GM12878 (cell line): ENCODE data around the gene PTPRF. TPM values are rescaled to one million over a fixed set of nuclear protein-coding genes. Genes with fewer than 3 reads are reported as not detected.

Source experiments
- ATAC-seq: fragments of 200-7000 bp; cut with Tn5 transposase; 3 replicates; pipeline ENCODE4 v1.9.1; 2020; ENCODE audit warnings: mild to moderate bottlenecking, moderate library complexity
- BruUV-seq: library from RNA; stranded (reverse); fragments of 400-500 nt; replicated peaks from 2 replicates; lab custom pipeline; 2021; lab: Mats Ljungman, UMichigan
- CTCF ChIA-PET: fragments of 300-600 bp; sonication (Branson Sonifier 250); formaldehyde crosslinking; extraction: SDS; loops from one replicate; lab custom pipeline; 2021; ENCODE audit warnings: inconsistent platforms; lab: Yijun Ruan, JAX
- POLR2A ChIA-PET: fragments of 350-600 bp; formaldehyde crosslinking; extraction: SDS; loops from one replicate; lab custom pipeline; 2021; ENCODE audit warnings: inconsistent platforms; lab: Charles Lee
- RAD21 ChIA-PET: fragments of 300-600 bp; sonication (Branson Sonifier 250); formaldehyde crosslinking; loops from one replicate; lab custom pipeline; 2023; ENCODE audit warnings: antibody characterized with exemption; ENCODE audit not compliant: unreplicated experiment; lab: Charles Lee
- SMC1A ChIA-PET: fragments of 300-600 bp; sonication (Branson Sonifier 250); formaldehyde crosslinking; loops from one replicate; lab custom pipeline; 2023; ENCODE audit not compliant: unreplicated experiment, uncharacterized antibody; lab: Charles Lee
- DNase-seq: peaks from one replicate; pipeline ENCODE4 v3.0.0-alpha.2; 2011; ENCODE audit warnings: low read depth, low spot score
- FAIRE-seq: peaks from 3 replicates; lab custom pipeline; 2011; peaks lifted over from hg19 to GRCh38; lab: Jason Lieb, UNC
- H2AFZ ChIP-seq: 2 replicates; pipeline ENCODE4 v1.6.0; 2011; ENCODE audit warnings: low read depth, low read length, control low read depth; ENCODE audit not compliant: control insufficient read depth
- H3K27ac ChIP-seq: 2 replicates; pipeline ENCODE4 v1.5.1; 2011; ENCODE audit warnings: control low read depth; ENCODE audit not compliant: control insufficient read depth, insufficient read depth
- H3K27me3 ChIP-seq, 2 experiments: replicated peaks in 1 of 2; 2 replicates each; pipeline versions ENCODE4 v1.6.0 to v1.6.1; 2011; ENCODE audit warnings: low read length in 1 of 2; ENCODE audit not compliant: control insufficient read depth in 2 of 2, insufficient read depth in 2 of 2
- H3K36me3 ChIP-seq, 2 experiments: 2 replicates each; pipeline ENCODE4 v1.5.1; 2011; ENCODE audit warnings: low read length in 1 of 2; ENCODE audit not compliant: control insufficient read depth in 2 of 2, insufficient read depth in 2 of 2
- H3K4me1 ChIP-seq: 2 replicates; pipeline ENCODE4 v1.6.1; 2011; ENCODE audit warnings: mild to moderate bottlenecking, low read length, moderate library complexity, mixed read lengths; ENCODE audit not compliant: control insufficient read depth, insufficient read depth
- H3K4me2 ChIP-seq: 2 replicates; pipeline ENCODE4 v1.6.0; 2011; ENCODE audit warnings: control low read depth; ENCODE audit not compliant: control insufficient read depth, insufficient read depth
- H3K4me3 ChIP-seq: fragments of 200-600 bp; sonication (generic); 2 replicates; pipeline ENCODE4 v1.5.1; 2016
- H3K79me2 ChIP-seq: 2 replicates; pipeline ENCODE4 v1.6.0; 2011; ENCODE audit warnings: low read length; ENCODE audit not compliant: control insufficient read depth, insufficient read depth
- H3K9ac ChIP-seq: 2 replicates; pipeline ENCODE4 v1.8.0; 2011; ENCODE audit warnings: low read length, control low read depth, mixed read lengths; ENCODE audit not compliant: control insufficient read depth, insufficient read depth
- H3K9me3 ChIP-seq: replicated peaks from 3 replicates; pipeline ENCODE4 v1.5.1; 2011; ENCODE audit warnings: mild to moderate bottlenecking, low read length; ENCODE audit not compliant: control insufficient read depth, insufficient read depth
- H4K20me1 ChIP-seq: 2 replicates; pipeline ENCODE4 v1.6.0; 2011; ENCODE audit not compliant: control insufficient read depth, insufficient read depth
- CBFB ChIP-seq: IDR thresholded peaks from 2 replicates; pipeline ENCODE4 v1.6.1; 2016; ENCODE audit warnings: antibody characterized with exemption, low read depth
- CHD2 ChIP-seq: IDR thresholded peaks from 2 replicates; pipeline ENCODE4 v1.6.1; 2011; ENCODE audit warnings: low read depth, low read length, improper control_type of control experiment, borderline replicate concordance
- JUNB ChIP-seq: IDR thresholded peaks from 2 replicates; pipeline ENCODE4 v1.6.1; 2016; ENCODE audit warnings: antibody characterized with exemption, mild to moderate bottlenecking
- MEF2B ChIP-seq: fragments of 450-650 bp; IDR thresholded peaks from 2 replicates; pipeline ENCODE4 v1.6.1; 2018; ENCODE audit warnings: mild to moderate bottlenecking, moderate library complexity; ENCODE audit not compliant: partially characterized antibody, poor library complexity, severe bottlenecking
- MTA3 ChIP-seq: IDR thresholded peaks from 2 replicates; pipeline ENCODE4 v1.6.1; 2012; ENCODE audit warnings: low read length, inconsistent platforms, borderline replicate concordance
- NR2C1 ChIP-seq: fragments of 450-650 bp; IDR thresholded peaks from 2 replicates; pipeline ENCODE4 v1.6.1; 2017; ENCODE audit warnings: antibody characterized with exemption, mild to moderate bottlenecking, moderate library complexity
- SUZ12 ChIP-seq: fragments of 200-600 bp; sonication (generic); IDR thresholded peaks from one replicate; pipeline ENCODE4 v1.6.1; 2018; ENCODE audit warnings: antibody characterized with exemption, mild to moderate bottlenecking; ENCODE audit not compliant: unreplicated experiment
- USF2 ChIP-seq: IDR thresholded peaks from 2 replicates; pipeline ENCODE4 v1.6.1; 2011; ENCODE audit warnings: low read depth, low read length, improper control_type of control experiment, borderline replicate concordance
- ZBTB11 ChIP-seq: fragments of 450-650 bp; formaldehyde crosslinking; IDR thresholded peaks from 2 replicates; pipeline ENCODE4 v1.5.0; 2022; ENCODE audit warnings: mild to moderate bottlenecking, missing genetic modification characterization
- ZNF274 ChIP-seq: IDR thresholded peaks from one replicate; pipeline ENCODE4 v1.8.0; 2011; ENCODE audit not compliant: insufficient read length, insufficient read depth
- ZNF384 ChIP-seq: IDR thresholded peaks from 2 replicates; pipeline ENCODE4 v1.6.1; 2012; ENCODE audit warnings: low read depth, mild to moderate bottlenecking, low read length, improper control_type of control experiment, borderline replicate concordance
- WGBS: methylation state at CpG from one replicate; pipeline ENCODE4 v1.1.6; 2016; ENCODE audit warnings: low lambda C conversion rate; ENCODE audit not compliant: insufficient replicate concordance, insufficient coverage; ENCODE audit errors: missing lambda C conversion rate; 5-methylcytosine and 5-hydroxymethylcytosine counted together
- in situ Hi-C: fragments of 300-500 bp; cut with MboI; formaldehyde crosslinking; loops from 9 replicates; pipeline ENCODE4 v1.14.3; 2018; ENCODE audit warnings: mixed read lengths
- intact Hi-C: fragments of 100-400 bp; cut with micrococcal nuclease; formaldehyde crosslinking; loops from one replicate; pipeline ENCODE4 v1.14.2; 2022; ENCODE audit not compliant: unreplicated experiment
- polyA plus RNA-seq, 11 experiments: library from polyadenylated mRNA; depleted of rRNA in 4 of 11; unstranded in 6 of 11; stranded (reverse) in 5 of 11; fragments of >200 nt; fragmentation: Nextera tagmentation in 4 of 11; fragmentation: Illumina TruSeq in 1 of 11; extraction: Ambion mirVana in 4 of 11; extraction: Trizol in 1 of 11; gene quantifications; 1 replicate in 1 of 11; 2 replicates in 10 of 11; pipeline versions ENCODE4 v1.2.1 to v1.2.3, GENCODE V29; 2011 to 2016; ENCODE audit warnings: inconsistent platforms in 2 of 11, missing spikeins in 2 of 11, low read depth in 1 of 11
- total RNA-seq, 4 experiments: library from RNA; depleted of rRNA in 3 of 4; stranded (reverse); fragments of >200 nt in 3 of 4; fragmentation: Illumina TruSeq in 1 of 4; extraction: Trizol in 1 of 4; gene quantifications; 2 replicates each; pipeline versions ENCODE4 v1.2.1 to v1.2.3, GENCODE V29; 2013 to 2021
- TF ChIP-seq, protein P1 (sequence below): fragments of 450-650 bp; IDR thresholded peaks from 2 replicates; pipeline ENCODE4 v1.6.1; 2017; ENCODE audit warnings: borderline replicate concordance

PTPRF gene
- total and polyA plus RNA-seq, 10 of the 15 experiments (the other 5 are each of a cell fraction or from before 2014, with no cell fraction given), result 0.04 to 2.6 (median 0.32) TPM

DNA sequence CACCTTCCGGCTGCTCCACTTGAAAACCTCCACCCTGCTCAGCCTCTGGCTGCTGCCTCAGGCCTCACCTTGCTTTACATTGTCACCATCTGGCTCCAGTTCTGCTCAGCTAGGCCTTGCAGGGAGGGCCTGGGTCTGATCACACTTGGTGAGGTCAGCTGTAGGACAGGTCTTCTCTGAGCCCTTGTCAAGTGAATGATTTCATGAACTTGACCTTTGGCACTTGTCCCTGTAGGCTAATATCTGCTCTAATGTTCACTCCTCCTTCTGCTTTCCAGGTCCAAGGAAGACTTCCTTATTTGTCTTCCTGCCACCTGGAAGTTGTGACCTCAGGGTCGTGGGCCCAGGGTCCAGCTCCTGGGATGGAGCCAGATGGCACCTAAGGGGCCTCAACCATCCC, 41.4 kb downstream of the PTPRF start:
- ATAC-seq (no peak), DNase-seq (no peak), FAIRE-seq (no peak)
- no TSS peak for BruUV-seq
- TF ChIP-seq NR2C1, result no peak
- no peak for TF ChIP-seq CHD2
- TF ChIP-seq ZNF274, result no peak
- in situ Hi-C loops, result no loop called here
- Histone ChIP-seq H4K20me1 (no peaks in the 10 kb centered on the region), H3K9me3 (no peaks in the 10 kb centered on the region), H3K9ac (no peak overlapping the region), H3K27ac (no peak overlapping the region), H3K27me3 (no peaks in the 10 kb centered on the region), H3K4me2 (no peak overlapping the region), H3K79me2 (no peaks in the 10 kb centered on the region), H2AFZ (no peak overlapping the region), H3K4me1 (peaks cover 3% of the 10 kb centered on the region; the same call in 1 of the 2 replicates), H3K36me3 (no peaks in the 10 kb centered on the region), H3K4me3 (no peak overlapping the region)
- 35% methylated on average over 2 of the region's 2 CpGs for WGBS
- RAD21 ChIA-PET, result no interaction called here
- POLR2A ChIA-PET, result no interaction called here
- CTCF ChIA-PET, result interaction anchor here (1.7 kb wide), 2 partner anchors 18 to 363 kb away, joined by 5 to 6 read pairs; no protein-coding TSS in a partner anchor
- intact Hi-C loops, result no loop called here
- SMC1A ChIA-PET, result interaction anchor here (0.6 to 1.0 kb wide), 2 partner anchors 8 to 11 kb away, joined by 3 read pairs; no protein-coding TSS in a partner anchor

DNA sequence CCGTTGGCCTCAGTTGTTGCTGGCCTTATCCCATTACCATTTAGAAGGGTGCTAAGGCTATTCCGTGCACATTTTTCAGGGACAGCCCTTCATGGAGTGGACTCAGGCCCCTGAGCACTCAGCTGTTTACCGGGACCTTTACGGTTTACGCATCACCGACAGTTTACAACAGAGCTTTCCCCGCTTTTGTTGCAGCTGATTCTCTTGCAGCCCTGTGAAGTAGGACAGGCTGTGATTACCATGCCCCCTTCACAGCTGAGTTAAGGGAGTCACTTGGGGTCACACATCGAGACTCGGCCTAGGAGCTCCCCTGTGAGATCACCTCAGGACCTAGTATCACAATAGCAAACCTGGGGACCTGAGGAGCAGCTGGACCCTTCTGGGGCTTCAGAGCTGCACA, 41.9 kb downstream of the PTPRF start:
- Histone ChIP-seq H3K9me3 (no peaks in the 10 kb centered on the region), H3K4me1 (peaks cover 3% of the 10 kb centered on the region; the same call in 1 of the 2 replicates), H3K4me3 (no peak overlapping the region), H3K4me2 (no peak overlapping the region), H3K27ac (no peak overlapping the region), H3K36me3 (no peaks in the 10 kb centered on the region), H3K9ac (no peak overlapping the region), H3K27me3 (no peaks in the 10 kb centered on the region), H4K20me1 (no peaks in the 10 kb centered on the region), H3K79me2 (no peaks in the 10 kb centered on the region), H2AFZ (no peak overlapping the region)
- no TSS peak for BruUV-seq
- DNase-seq (no peak), FAIRE-seq (no peak), ATAC-seq (no peak)
- intact Hi-C loops, result no loop called here
- ChIA-PET SMC1A (interaction anchor here (0.5 to 0.6 kb wide), 2 partner anchors 10 to 457 kb away, joined by 3 read pairs; no protein-coding TSS in a partner anchor), CTCF (interaction anchor here (1.7 kb wide), 2 partner anchors 18 to 362 kb away, joined by 5 to 6 read pairs; no protein-coding TSS in a partner anchor), RAD21 (no interaction called here), POLR2A (no interaction called here)
- 46% methylated on average over 9 of the region's 9 CpGs for WGBS
- in situ Hi-C loops, result no loop called here
- TF ChIP-seq USF2, result no peak
- no peak for TF ChIP-seq ZBTB11 (CRISPR knock-in tag)
- no peak for TF ChIP-seq MEF2B
- TF ChIP-seq MTA3, result no peak
- no peak for TF ChIP-seq JUNB
- no peak for TF ChIP-seq ZNF384
- no peak for TF ChIP-seq CBFB
- no peak for TF ChIP-seq SUZ12
- TF ChIP-seq, protein P1, sequence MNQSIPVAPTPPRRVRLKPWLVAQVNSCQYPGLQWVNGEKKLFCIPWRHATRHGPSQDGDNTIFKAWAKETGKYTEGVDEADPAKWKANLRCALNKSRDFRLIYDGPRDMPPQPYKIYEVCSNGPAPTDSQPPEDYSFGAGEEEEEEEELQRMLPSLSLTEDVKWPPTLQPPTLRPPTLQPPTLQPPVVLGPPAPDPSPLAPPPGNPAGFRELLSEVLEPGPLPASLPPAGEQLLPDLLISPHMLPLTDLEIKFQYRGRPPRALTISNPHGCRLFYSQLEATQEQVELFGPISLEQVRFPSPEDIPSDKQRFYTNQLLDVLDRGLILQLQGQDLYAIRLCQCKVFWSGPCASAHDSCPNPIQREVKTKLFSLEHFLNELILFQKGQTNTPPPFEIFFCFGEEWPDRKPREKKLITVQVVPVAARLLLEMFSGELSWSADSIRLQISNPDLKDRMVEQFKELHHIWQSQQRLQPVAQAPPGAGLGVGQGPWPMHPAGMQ, result no peak
